H1 (cell line): Measurements from ENCODE around the gene LTBR. TPM values are rescaled to one million over a fixed set of nuclear protein-coding genes. Genes with fewer than 3 reads are reported as not detected.
A peak's percentile ranks its signal among the peaks of the same experiment; 100 is the strongest.

Experiments used
- CTCF ChIA-PET: fragments of 300-600 bp; sonication (Branson Sonifier 250); formaldehyde crosslinking; loops from one replicate; lab custom pipeline; 2021; ENCODE audit not compliant: partially characterized antibody; lab: Charles Lee
- POLR2A ChIA-PET: fragments of 300-600 bp; sonication (Branson Sonifier 250); formaldehyde crosslinking; loops from one replicate; lab custom pipeline; 2021; ENCODE audit warnings: inconsistent platforms; ENCODE audit not compliant: partially characterized antibody; lab: Charles Lee
- DNase-seq, 2 experiments: peaks; one replicate each; pipeline versions ENCODE4 v3.0.0 to v3.0.0-alpha.2; 2010 to 2022; ENCODE audit warnings: low spot score in 2 of 2, low read depth in 1 of 2, mixed read lengths in 1 of 2
- FAIRE-seq: peaks from 2 replicates; lab custom pipeline; 2011; peaks lifted over from hg19 to GRCh38; lab: Jason Lieb, UNC
- H2AFZ ChIP-seq: 2 replicates; pipeline ENCODE4 v1.8.1; 2012; ENCODE audit warnings: low read length, inconsistent platforms
- H2AK5ac ChIP-seq: 2 replicates; pipeline ENCODE4 v1.6.1; 2013; ENCODE audit warnings: low read depth, low read length
- H2BK120ac ChIP-seq: replicated peaks from 2 replicates; pipeline ENCODE3; 2013; ENCODE audit warnings: low read depth, low read length, inconsistent platforms
- H2BK12ac ChIP-seq: 2 replicates; pipeline ENCODE4 v1.6.1; 2013; ENCODE audit warnings: low read depth, low read length
- H2BK15ac ChIP-seq: 2 replicates; pipeline ENCODE4 v1.6.1; 2013; ENCODE audit warnings: low read length
- H2BK20ac ChIP-seq: 2 replicates; pipeline ENCODE4 v1.6.1; 2013; ENCODE audit warnings: low read length
- H2BK5ac ChIP-seq: 2 replicates; pipeline ENCODE4 v1.6.1; 2013; ENCODE audit warnings: low read depth, low read length
- H3K14ac ChIP-seq: 2 replicates; pipeline ENCODE4 v1.6.1; 2013; ENCODE audit warnings: inconsistent platforms; ENCODE audit not compliant: insufficient read length
- H3K18ac ChIP-seq: 2 replicates; pipeline ENCODE4 v1.6.1; 2013; ENCODE audit warnings: low read length; ENCODE audit errors: extremely low read depth
- H3K23ac ChIP-seq: 2 replicates; pipeline ENCODE4 v1.6.1; 2013; ENCODE audit warnings: inconsistent platforms; ENCODE audit not compliant: insufficient read length
- H3K23me2 ChIP-seq: 2 replicates; pipeline ENCODE4 v1.6.1; 2013; ENCODE audit warnings: low read depth, low read length
- H3K27ac ChIP-seq: 2 replicates; pipeline ENCODE4 v1.6.1; 2011; ENCODE audit warnings: low read depth, low read length, inconsistent platforms
- H3K27me3 ChIP-seq, 4 experiments: replicated peaks in 1 of 4; 1 replicate in 1 of 4; 2 replicates in 3 of 4; pipeline versions ENCODE4 v1.6.1 to v1.8.1; 2011 to 2013; ENCODE audit warnings: low read length in 3 of 4, mild to moderate bottlenecking in 3 of 4, inconsistent platforms in 2 of 4, mixed read lengths in 2 of 4, moderate library complexity in 1 of 4; ENCODE audit not compliant: control insufficient read depth in 3 of 4, insufficient read depth in 3 of 4; ENCODE audit errors: extremely low read depth in 1 of 4
- H3K36me3 ChIP-seq, 4 experiments: 2 replicates each; pipeline versions ENCODE4 v1.6.1 to v1.8.1; 2011 to 2013; ENCODE audit warnings: mild to moderate bottlenecking in 4 of 4, low read length in 3 of 4, moderate library complexity in 2 of 4, control low read depth in 1 of 4, inconsistent platforms in 1 of 4; ENCODE audit not compliant: insufficient read depth in 4 of 4, control insufficient read depth in 2 of 4
- H3K4ac ChIP-seq: replicated peaks from 2 replicates; pipeline ENCODE3; 2013; ENCODE audit warnings: low read length, low read depth, mixed read lengths, inconsistent platforms; ENCODE audit not compliant: insufficient read length
- H3K4me1 ChIP-seq, 4 experiments: replicated peaks in 1 of 4; 1 replicate in 1 of 4; 2 replicates in 3 of 4; pipeline versions ENCODE4 v1.6.1 to v1.8.1; 2011 to 2013; ENCODE audit warnings: low read length in 3 of 4, inconsistent platforms in 2 of 4, mixed read lengths in 1 of 4; ENCODE audit not compliant: insufficient read depth in 4 of 4, control insufficient read depth in 3 of 4
- H3K4me2 ChIP-seq, 2 experiments: 2 replicates each; pipeline versions ENCODE4 v1.6.1 to v1.8.1; 2011 to 2013; ENCODE audit warnings: low read depth in 2 of 2, low read length in 2 of 2, control low read depth in 1 of 2, inconsistent platforms in 1 of 2, mild to moderate bottlenecking in 1 of 2; ENCODE audit not compliant: insufficient read depth in 1 of 2
- H3K4me3 ChIP-seq, 4 experiments: fragments of 200-600, 300-600 bp in 1 of 4; sonication (generic), shearing (Covaris generic), sonication (Bioruptor Twin) in 1 of 4; 2 replicates each; pipeline versions ENCODE4 v1.5.1 to v1.8.1; 2011 to 2016; ENCODE audit warnings: low read length in 4 of 4, low read depth in 3 of 4, control low read depth in 2 of 4, inconsistent platforms in 2 of 4, mild to moderate bottlenecking in 2 of 4, mixed read lengths in 1 of 4, moderate library complexity in 1 of 4; ENCODE audit not compliant: insufficient read depth in 2 of 4; ENCODE audit errors: extremely low read depth in 1 of 4
- H3K56ac ChIP-seq: replicated peaks from 2 replicates; pipeline ENCODE3; 2013; ENCODE audit warnings: low read depth, mild to moderate bottlenecking, mixed read lengths, low read length, inconsistent platforms; ENCODE audit not compliant: insufficient read length
- H3K79me1 ChIP-seq: 2 replicates; pipeline ENCODE4 v1.6.1; 2013; ENCODE audit warnings: low read depth, low read length, control low read depth
- H3K79me2 ChIP-seq, 2 experiments: 2 replicates each; pipeline versions ENCODE4 v1.6.1 to v1.8.1; 2012 to 2013; ENCODE audit warnings: low read length in 2 of 2, mild to moderate bottlenecking in 2 of 2, inconsistent platforms in 1 of 2; ENCODE audit not compliant: insufficient read depth in 2 of 2, control insufficient read depth in 1 of 2
- H3K9ac ChIP-seq, 4 experiments: replicated peaks in 1 of 4; 1 replicate in 1 of 4; 2 replicates in 3 of 4; pipeline versions ENCODE4 v1.6.1 to v1.8.1; 2011 to 2013; ENCODE audit warnings: low read depth in 3 of 4, low read length in 3 of 4, control low read depth in 2 of 4, mild to moderate bottlenecking in 2 of 4, moderate library complexity in 2 of 4, inconsistent platforms in 1 of 4; ENCODE audit errors: extremely low read depth in 1 of 4
- H3K9me3 ChIP-seq, 2 experiments: 2 replicates each; pipeline versions ENCODE4 v1.6.1 to v1.8.1; 2012 to 2013; ENCODE audit warnings: mild to moderate bottlenecking in 2 of 2, moderate library complexity in 2 of 2, control low read depth in 1 of 2, inconsistent platforms in 1 of 2, low read depth in 1 of 2, low read length in 1 of 2, mixed read lengths in 1 of 2; ENCODE audit not compliant: insufficient read depth in 2 of 2
- H4K20me1 ChIP-seq, 2 experiments: replicated peaks in 1 of 2; 2 replicates each; pipeline versions ENCODE3 to v1.8.1; 2011 to 2013; ENCODE audit warnings: inconsistent platforms in 2 of 2, low read length in 2 of 2, mild to moderate bottlenecking in 1 of 2; ENCODE audit not compliant: insufficient read depth in 2 of 2, control insufficient read depth in 1 of 2
- H4K5ac ChIP-seq: 2 replicates; pipeline ENCODE4 v1.6.1; 2013; ENCODE audit warnings: low read length, low read depth, mixed read lengths, inconsistent platforms; ENCODE audit not compliant: insufficient read length
- H4K8ac ChIP-seq: 2 replicates; pipeline ENCODE4 v1.8.0; 2013; ENCODE audit warnings: mild to moderate bottlenecking, moderate library complexity, low read length, inconsistent platforms; ENCODE audit not compliant: insufficient read depth; ENCODE audit errors: extremely low read depth
- H4K91ac ChIP-seq: replicated peaks from 2 replicates; pipeline ENCODE3; 2013; ENCODE audit warnings: low read length, mixed read lengths, inconsistent platforms; ENCODE audit not compliant: insufficient read length
- BRCA1 ChIP-seq: IDR thresholded peaks from 2 replicates; pipeline ENCODE4 v1.6.1; 2012; ENCODE audit warnings: low read depth, low read length, improper control_type of control experiment
- CREB1 ChIP-seq: IDR thresholded peaks from 2 replicates; pipeline ENCODE4 v1.6.1; 2012; ENCODE audit warnings: inconsistent platforms
- MAFK ChIP-seq: IDR thresholded peaks from 2 replicates; pipeline ENCODE4 v1.6.1; 2012; ENCODE audit warnings: low read depth, mild to moderate bottlenecking, improper control_type of control experiment, low read length
- MAX ChIP-seq: IDR thresholded peaks from 2 replicates; pipeline ENCODE4 v1.6.1; 2012; ENCODE audit warnings: inconsistent platforms
- POLR2A ChIP-seq, 2 experiments: IDR thresholded peaks; 1 replicate in 1 of 2; 2 replicates in 1 of 2; pipeline ENCODE4 v1.6.1; 2011; ENCODE audit warnings: low read depth in 2 of 2, low read length in 2 of 2, mild to moderate bottlenecking in 2 of 2; ENCODE audit errors: control extremely low read depth in 1 of 2
- POU5F1 ChIP-seq: IDR thresholded peaks from 2 replicates; pipeline ENCODE4 v1.6.1; 2011; ENCODE audit warnings: low read depth, mild to moderate bottlenecking, low read length, moderate library complexity
- RFX5 ChIP-seq: IDR thresholded peaks from 2 replicates; pipeline ENCODE4 v1.6.1; 2011; ENCODE audit warnings: low read depth, low read length, improper control_type of control experiment, borderline replicate concordance
- SIRT6 ChIP-seq: IDR thresholded peaks from one replicate; pipeline ENCODE4 v1.7.1; 2012; ENCODE audit warnings: low read length, inconsistent platforms
- SP4 ChIP-seq: IDR thresholded peaks from 2 replicates; pipeline ENCODE4 v1.6.1; 2012; ENCODE audit warnings: low read length, inconsistent platforms
- TAF1 ChIP-seq: IDR thresholded peaks from 2 replicates; pipeline ENCODE4 v1.6.1; 2011; ENCODE audit warnings: mild to moderate bottlenecking, low read depth, low read length
- TAF7 ChIP-seq: optimal IDR thresholded peaks from 2 replicates; pipeline ENCODE3; 2011; ENCODE audit warnings: low read depth, mild to moderate bottlenecking, inconsistent platforms, low read length, moderate library complexity, borderline replicate concordance
- WGBS, 2 experiments: shearing (Covaris generic) in 1 of 2; methylation state at CpG; one replicate each; pipeline versions ENCODE4 v1.1.6 to v1.1.7; 2013 to 2015; ENCODE audit warnings: low lambda C conversion rate in 2 of 2, mixed read lengths in 2 of 2, inconsistent platforms in 1 of 2, low coverage in 1 of 2, missing lambda C conversion rate in 1 of 2; ENCODE audit not compliant: insufficient replicate concordance in 2 of 2, insufficient coverage in 1 of 2, insufficient read length in 1 of 2; ENCODE audit errors: extremely low coverage in 1 of 2, missing lambda C conversion rate in 1 of 2; 5-methylcytosine and 5-hydroxymethylcytosine counted together
- polyA plus RNA-seq, 7 experiments: library from polyadenylated mRNA; depleted of rRNA in 3 of 7; stranded (reverse) in 5 of 7; unstranded in 2 of 7; fragments of >200 nt in 5 of 7; fragments of 200-250 nt in 2 of 7; gene quantifications; 1 replicate in 5 of 7; 2 replicates in 1 of 7; 4 replicates in 1 of 7; pipeline versions ENCODE4 v1.2.1 to v1.2.3, GENCODE V29; 2011 to 2013; ENCODE audit warnings: missing spikeins in 2 of 7, mixed read lengths in 2 of 7
- total RNA-seq: library from RNA; stranded (reverse); fragmentation: NEBNext Ultra II Directional; extraction: Animal tissue kit (Norgen Biotek cat#: 25700); gene quantifications from 2 replicates; pipeline ENCODE4 v1.2.1, GENCODE V29; 2021
- TF ChIP-seq, protein P1 (sequence below): IDR thresholded peaks from 2 replicates; pipeline ENCODE4 v1.6.1; 2011; ENCODE audit warnings: low read length, improper control_type of control experiment

The LTBR gene
- total and polyA plus RNA-seq, 2 of the 8 experiments (the other 6 are each of a cell fraction or from before 2014, with no cell fraction given) = 5.1 to 6.3 TPM

DNA sequence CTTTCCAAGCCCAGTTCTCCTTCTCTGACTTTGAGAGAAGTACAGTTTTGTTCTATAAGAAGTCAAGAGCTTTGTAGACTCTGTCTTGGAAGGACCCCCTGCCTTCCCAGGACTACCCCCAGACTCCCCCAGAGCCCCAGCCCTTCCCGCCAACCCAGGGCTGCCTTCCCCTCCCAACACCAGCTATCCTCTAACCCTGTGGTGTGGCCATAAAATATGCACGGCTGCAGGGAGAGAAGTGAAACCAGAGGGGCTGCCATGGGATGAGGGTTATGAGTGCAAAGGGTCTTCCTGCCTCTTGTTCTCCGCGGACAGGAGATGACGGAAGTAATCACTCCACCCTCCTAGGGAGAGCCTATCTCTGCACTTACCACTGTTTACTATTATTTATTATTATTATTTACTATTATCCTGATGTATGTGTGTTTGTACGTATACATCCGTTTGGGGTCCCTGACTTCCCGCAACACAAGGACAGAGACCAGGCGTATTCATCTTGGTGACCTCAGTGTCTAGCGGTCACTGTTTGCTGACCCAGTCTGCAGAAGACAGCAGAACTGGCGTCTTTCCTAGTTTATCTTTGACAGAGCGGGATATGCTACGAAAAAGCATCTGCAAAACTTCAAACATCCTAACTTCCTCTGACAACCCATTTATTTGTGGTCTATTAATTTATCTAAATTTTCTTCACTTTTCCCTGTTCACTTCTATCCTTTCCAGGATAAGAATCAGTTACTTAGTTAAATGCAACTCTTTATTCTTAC is 5.1 kb upstream of the LTBR start:
- peak overlapping the region; percentile 35; the same call in 1 of the 2 replicates for H2BK12ac ChIP-seq
- H3K56ac ChIP-seq = no peak overlapping the region
- H2AFZ ChIP-seq = no peak overlapping the region
- H3K4me2 ChIP-seq = no peak overlapping the region
- CTCF ChIA-PET = interaction anchor here (1.0 kb wide), 2 partner anchors 86 to 108 kb away, joined by 3 to 5 read pairs; no protein-coding TSS in a partner anchor
- WGBS, 2 experiments = 95% methylated on average over 13 of the region's 13 CpGs; no CpG with 5 or more reads in 1 of the 2 experiments
- H3K9me3 ChIP-seq = no peaks in the 10 kb centered on the region
- peaks cover 0 to 1% of the 10 kb centered on the region in 2 experiments for H4K20me1 ChIP-seq
- peaks cover 6% of the 10 kb centered on the region for H3K79me1 ChIP-seq
- no peak overlapping the region for H3K23ac ChIP-seq
- H3K4ac ChIP-seq = no peak overlapping the region
- H3K4me3 ChIP-seq = no peak overlapping the region
- FAIRE-seq (no peak), DNase-seq (no peak)
- H4K5ac ChIP-seq = no peak overlapping the region
- peaks cover 22% of the 10 kb centered on the region for H3K23me2 ChIP-seq
- H2AK5ac ChIP-seq = no peak overlapping the region
- H3K4me1 ChIP-seq = peaks cover 0 to 51% (median 40%) of the 10 kb centered on the region in 4 experiments; a peak in 6 of 7 replicates
- H3K27ac ChIP-seq = no peak overlapping the region
- H3K27me3 ChIP-seq = peaks cover 0 to 18% (median 14%) of the 10 kb centered on the region in 4 experiments; a peak in 6 of 7 replicates
- no peak overlapping the region for H3K9ac ChIP-seq
- no peak overlapping the region for H4K8ac ChIP-seq
- no peak overlapping the region for H3K14ac ChIP-seq
- no peak overlapping the region for H2BK20ac ChIP-seq
- no peak overlapping the region for H2BK120ac ChIP-seq
- no peak overlapping the region for H4K91ac ChIP-seq
- POLR2A ChIA-PET = interaction anchor here (0.6 to 17.2 kb wide), 9 partner anchors 9 to 567 kb away, joined by 3 to 259 read pairs (median 5); partner anchors contain the start of genes GAPDH, TNFRSF1A and VAMP1
- H3K36me3 ChIP-seq = no peaks in the 10 kb centered on the region
- peak overlapping the region; percentile 36 for H2BK15ac ChIP-seq
- peaks cover 5 to 13% of the 10 kb centered on the region in 2 experiments for H3K79me2 ChIP-seq
- peak overlapping the region; percentile 51; the same call in 1 of the 2 replicates for H3K18ac ChIP-seq
- H2BK5ac ChIP-seq = no peak overlapping the region
- TF ChIP-seq MAX = no peak
- TF ChIP-seq BRCA1 = no peak
- TF ChIP-seq CREB1 = no peak
- no peak for TF ChIP-seq POLR2A (IDR thresholded peaks at IDR 0.05; ENCODE audit: control extremely low read depth in 1 of 2, low read depth in 2 of 2, low read length in 2 of 2)
- no peak for TF ChIP-seq TAF1
- no peak for TF ChIP-seq SIRT6
- TF ChIP-seq, protein P1, sequence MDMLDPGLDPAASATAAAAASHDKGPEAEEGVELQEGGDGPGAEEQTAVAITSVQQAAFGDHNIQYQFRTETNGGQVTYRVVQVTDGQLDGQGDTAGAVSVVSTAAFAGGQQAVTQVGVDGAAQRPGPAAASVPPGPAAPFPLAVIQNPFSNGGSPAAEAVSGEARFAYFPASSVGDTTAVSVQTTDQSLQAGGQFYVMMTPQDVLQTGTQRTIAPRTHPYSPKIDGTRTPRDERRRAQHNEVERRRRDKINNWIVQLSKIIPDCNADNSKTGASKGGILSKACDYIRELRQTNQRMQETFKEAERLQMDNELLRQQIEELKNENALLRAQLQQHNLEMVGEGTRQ = no peak
- no peak for TF ChIP-seq TAF7
- no peak for TF ChIP-seq MAFK
- TF ChIP-seq SP4 = no peak
- no peak for TF ChIP-seq POU5F1
- no peak for TF ChIP-seq RFX5
